Activated CD4-positive, alpha-beta T cell treated with anti-CD3 and anti-CD28 coated beads for 36 hours (primary cell): ENCODE measurements around the gene TDRD10. TPM values are rescaled to one million over a fixed set of nuclear protein-coding genes. Genes with fewer than 3 reads are reported as not detected.
A peak's percentile ranks its signal among the peaks of the same experiment; 100 is the strongest.
"Not testable (repeated sequence)": the region's sequence is repeated elsewhere in the genome, so short reads cannot be mapped to it uniquely, and the experiment has no call there.

Source experiments
- ATAC-seq: fragments of 200-7000 bp; cut with Tn5 transposase; one replicate; pipeline ENCODE4 v1.10.0; 2021; ENCODE audit warnings: mild to moderate bottlenecking, moderate library complexity
- CTCF ChIA-PET: fragments of 350-600 bp; sonication (Branson Sonifier 250); formaldehyde crosslinking; loops from one replicate; lab custom pipeline; 2021; ENCODE audit warnings: antibody characterized with exemption; lab: Charles Lee
- POLR2A ChIA-PET: fragments of 350-600 bp; sonication (Branson Sonifier 250); formaldehyde crosslinking; loops from one replicate; lab custom pipeline; 2021; ENCODE audit warnings: antibody characterized with exemption, inconsistent platforms; lab: Charles Lee
- DNase-seq: peaks from one replicate; pipeline ENCODE4 v3.0.0-alpha.2; 2020
- H3K27ac Mint-ChIP-seq: one replicate; pipeline ENCODE4 v1.8.0; 2021; ENCODE audit warnings: mixed read lengths
- H3K27me3 Mint-ChIP-seq: one replicate; pipeline ENCODE4 v1.8.0; 2021; ENCODE audit warnings: mixed read lengths
- H3K36me3 Mint-ChIP-seq: one replicate; pipeline ENCODE4 v1.8.0; 2021; ENCODE audit warnings: low read depth, mixed read lengths
- H3K4me1 Mint-ChIP-seq: one replicate; pipeline ENCODE4 v1.8.0; 2021; ENCODE audit warnings: mixed read lengths
- H3K4me3 Mint-ChIP-seq: one replicate; pipeline ENCODE4 v1.8.0; 2021; ENCODE audit warnings: mild to moderate bottlenecking, moderate library complexity, mixed read lengths
- H3K9me3 Mint-ChIP-seq: one replicate; pipeline ENCODE4 v1.8.0; 2021; ENCODE audit warnings: low read depth, mixed read lengths
- intact Hi-C, 2 experiments: fragments of 100-400 bp; cut with DNase I in 1 of 2; cut with micrococcal nuclease in 1 of 2; formaldehyde crosslinking; loops; one replicate each; pipeline versions ENCODE4 v1.14.2 to v1.15.1; 2022 to 2024; cut with DNase I, micrococcal nuclease
- total RNA-seq, 2 experiments: library from RNA; stranded (reverse); gene quantifications; one replicate each; pipeline ENCODE4 v1.2.3, GENCODE V29; 2021

TDRD10 gene
- total RNA-seq, 2 experiments from 2014 or later: not detected

DNA sequence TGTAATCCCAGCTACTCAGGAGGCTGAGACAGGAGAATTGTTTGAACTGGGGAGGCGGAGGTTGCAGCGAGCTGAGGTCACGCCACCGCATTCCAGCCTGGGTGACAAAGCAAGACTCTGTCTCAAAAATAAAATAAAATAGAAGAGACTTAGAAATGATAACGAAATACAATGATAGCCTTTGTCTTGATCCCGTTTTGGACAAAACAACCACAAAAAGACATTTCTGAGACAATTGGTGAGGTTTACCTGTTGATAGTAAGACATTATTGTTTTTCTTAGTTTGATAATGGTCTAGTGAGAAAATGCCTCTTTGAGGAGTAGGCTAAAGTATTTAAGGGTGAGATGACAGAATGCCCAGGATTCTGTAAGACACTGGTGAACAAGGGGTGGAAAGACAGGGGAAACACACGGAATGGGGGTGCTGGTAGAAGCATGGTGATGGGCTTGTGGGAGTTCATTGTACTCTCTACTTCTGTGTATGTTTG, 12.1 kb downstream of the TDRD10 start:
- H3K9me3 Mint-ChIP-seq: no peaks in the 10 kb centered on the region
- H3K4me1 Mint-ChIP-seq: no peaks in the 10 kb centered on the region
- H3K36me3 Mint-ChIP-seq: no peaks in the 10 kb centered on the region
- ChIA-PET CTCF (no interaction called here), POLR2A (no interaction called here)
- no peak overlapping the region for H3K27ac Mint-ChIP-seq
- no peak overlapping the region for H3K4me3 Mint-ChIP-seq
- intact Hi-C loops: no loop called here
- peaks cover 7% of the 10 kb centered on the region for H3K27me3 Mint-ChIP-seq
- DNase-seq (no peak), ATAC-seq (no peak)

DNA sequence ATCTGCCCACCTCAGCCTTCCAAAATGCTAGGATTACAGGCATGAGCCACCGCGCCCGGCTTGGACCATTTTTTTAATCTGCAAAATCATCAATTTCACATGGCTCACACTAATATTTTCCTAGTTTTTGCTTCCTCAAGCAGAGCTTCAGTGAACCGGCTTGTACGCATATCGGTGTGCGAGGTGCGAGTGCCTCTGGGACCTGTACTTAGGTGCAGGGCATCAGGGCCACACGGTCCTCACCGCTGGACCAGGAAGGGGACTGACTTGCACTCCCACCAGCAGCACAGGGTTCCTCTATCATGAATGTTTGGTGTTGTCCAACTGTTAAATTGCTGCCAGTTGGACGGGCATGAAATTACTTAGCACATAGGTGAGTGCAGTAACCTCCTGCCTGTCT, 15.6 kb downstream of the TDRD10 start:
- intact Hi-C loops: no loop called here
- DNase-seq (no peak), ATAC-seq (no peak)
- peaks cover 6% of the 10 kb centered on the region for H3K4me1 Mint-ChIP-seq
- H3K9me3 Mint-ChIP-seq: no peaks in the 10 kb centered on the region
- no peak overlapping the region for H3K27ac Mint-ChIP-seq
- ChIA-PET POLR2A (no interaction called here), CTCF (no interaction called here)
- H3K36me3 Mint-ChIP-seq: no peaks in the 10 kb centered on the region
- peaks cover 4% of the 10 kb centered on the region for H3K27me3 Mint-ChIP-seq
- H3K4me3 Mint-ChIP-seq: no peak overlapping the region

DNA sequence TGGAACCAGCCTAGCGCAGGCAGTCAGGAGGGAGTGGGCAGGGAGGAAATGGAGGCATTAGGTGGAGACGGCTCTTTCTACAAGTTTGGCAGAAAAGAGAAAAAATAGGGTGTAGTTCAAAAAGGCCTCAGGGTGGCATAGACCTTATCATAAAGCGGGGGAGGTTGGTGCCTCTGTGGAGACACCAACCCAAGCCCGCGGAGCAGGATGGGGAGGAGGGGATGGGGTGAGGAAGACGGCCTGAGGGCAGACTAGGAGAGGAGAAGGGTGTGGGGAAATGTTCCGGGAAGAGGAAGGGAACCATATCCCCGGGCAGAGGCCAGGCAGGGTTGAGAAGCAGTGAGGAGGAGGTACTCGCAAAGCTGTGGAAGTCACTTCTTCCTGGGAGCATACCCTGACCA, 17.6 kb downstream of the TDRD10 start:
- ChIA-PET POLR2A (no interaction called here), CTCF (interaction anchor here (0.9 to 1.0 kb wide), 2 partner anchors 38 to 363 kb away, joined by 3 to 4 read pairs; no protein-coding TSS in a partner anchor)
- peaks cover 6% of the 10 kb centered on the region for H3K4me1 Mint-ChIP-seq
- no peaks in the 10 kb centered on the region for H3K36me3 Mint-ChIP-seq
- no peak for ATAC-seq
- DNase-seq: no peak
- H3K27ac Mint-ChIP-seq: no peak overlapping the region
- H3K9me3 Mint-ChIP-seq: no peaks in the 10 kb centered on the region
- intact Hi-C loops: no loop called here
- no peak overlapping the region for H3K4me3 Mint-ChIP-seq
- peaks cover 4% of the 10 kb centered on the region for H3K27me3 Mint-ChIP-seq

DNA sequence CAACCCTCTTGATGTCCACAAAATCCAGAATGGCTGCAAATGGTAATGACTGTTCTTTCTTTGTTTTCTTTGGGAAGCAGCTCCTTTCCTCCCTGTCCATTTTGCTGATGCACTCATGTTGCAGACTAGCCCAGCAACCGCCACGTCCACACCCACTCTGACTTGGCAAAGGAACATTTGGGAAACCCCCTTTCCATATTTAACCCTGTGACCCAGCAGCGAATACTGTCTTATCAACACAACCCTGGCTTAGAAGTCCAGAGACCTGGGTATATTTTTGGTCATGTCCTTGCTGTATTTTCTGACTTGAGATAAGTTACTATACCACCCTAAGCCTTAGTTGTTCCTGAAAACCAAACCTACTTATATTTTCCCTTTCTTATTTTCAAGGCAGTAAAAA, 18.3 kb downstream of the TDRD10 start:
- intact Hi-C loops: no loop called here
- no peak overlapping the region for H3K4me3 Mint-ChIP-seq
- peaks cover 6% of the 10 kb centered on the region for H3K27me3 Mint-ChIP-seq
- ChIA-PET POLR2A (no interaction called here), CTCF (interaction anchor here (0.9 to 1.0 kb wide), 2 partner anchors 39 to 363 kb away, joined by 3 to 4 read pairs; no protein-coding TSS in a partner anchor)
- no peak overlapping the region for H3K27ac Mint-ChIP-seq
- DNase-seq (no peak), ATAC-seq (no peak)
- no peaks in the 10 kb centered on the region for H3K9me3 Mint-ChIP-seq
- no peaks in the 10 kb centered on the region for H3K36me3 Mint-ChIP-seq
- H3K4me1 Mint-ChIP-seq: peaks cover 6% of the 10 kb centered on the region

DNA sequence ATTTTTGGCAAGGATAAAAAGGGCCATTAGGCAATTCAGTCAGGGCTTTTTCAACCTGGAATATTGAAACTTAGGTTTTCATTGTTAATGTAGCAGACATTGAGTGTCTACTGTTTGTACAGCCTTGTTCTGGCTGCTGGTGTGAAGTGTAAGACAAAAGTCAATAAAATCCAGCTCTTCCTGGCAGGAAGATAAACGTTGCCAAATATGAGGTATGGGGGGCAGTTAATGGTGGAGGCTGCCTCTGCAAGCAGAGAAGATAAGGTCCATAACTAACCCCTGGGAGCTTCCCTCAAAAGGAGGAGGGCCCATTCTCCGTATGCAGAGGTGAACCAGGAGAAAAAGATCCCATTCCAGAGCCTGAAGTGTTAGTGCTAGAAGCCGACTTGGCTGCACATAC, 19.7 kb downstream of the TDRD10 start:
- no peak for ATAC-seq
- no peaks in the 10 kb centered on the region for H3K36me3 Mint-ChIP-seq
- H3K27ac Mint-ChIP-seq: no peak overlapping the region
- intact Hi-C loops: no loop called here
- H3K4me1 Mint-ChIP-seq: peaks cover 6% of the 10 kb centered on the region
- DNase-seq: no peak
- ChIA-PET CTCF (interaction anchor here (1.4 kb wide), 2 partner anchors 41 to 42 kb away, joined by 3 to 8 read pairs; no protein-coding TSS in a partner anchor), POLR2A (no interaction called here)
- no peak overlapping the region for H3K4me3 Mint-ChIP-seq
- peaks cover 6% of the 10 kb centered on the region for H3K27me3 Mint-ChIP-seq
- H3K9me3 Mint-ChIP-seq: no peaks in the 10 kb centered on the region

DNA sequence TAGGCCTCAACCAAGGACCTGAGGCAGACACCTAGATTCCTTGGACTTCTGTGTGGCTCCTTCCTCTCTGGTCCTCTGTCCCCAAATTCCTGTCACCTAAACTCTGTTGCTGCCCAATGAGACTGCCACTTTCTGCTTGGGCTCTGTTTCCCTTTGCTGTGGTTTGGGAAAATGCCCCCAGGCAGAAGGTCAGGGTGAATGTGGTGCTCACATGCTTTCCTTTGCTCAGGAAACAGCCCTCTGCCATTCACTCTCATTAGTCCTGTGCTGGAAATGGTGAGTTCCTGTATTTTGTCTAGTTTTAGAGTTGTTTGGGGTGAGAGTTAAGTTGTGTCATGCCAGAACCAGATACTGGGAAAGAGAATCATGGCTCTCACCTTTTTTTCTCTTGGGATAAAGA, 22.9 kb downstream of the TDRD10 start:
- Mint-ChIP-seq H3K9me3 (no peaks in the 10 kb centered on the region), H3K27ac (no peak overlapping the region), H3K4me1 (peaks cover 3% of the 10 kb centered on the region), H3K27me3 (peaks cover 2% of the 10 kb centered on the region), H3K36me3 (no peaks in the 10 kb centered on the region), H3K4me3 (no peak overlapping the region)
- intact Hi-C loops: no loop called here
- DNase-seq (no peak), ATAC-seq (no peak)
- ChIA-PET POLR2A (no interaction called here), CTCF (interaction anchor here (0.7 kb wide), 1 partner anchor 347 kb away, joined by 4 read pairs; no protein-coding TSS in a partner anchor)

DNA sequence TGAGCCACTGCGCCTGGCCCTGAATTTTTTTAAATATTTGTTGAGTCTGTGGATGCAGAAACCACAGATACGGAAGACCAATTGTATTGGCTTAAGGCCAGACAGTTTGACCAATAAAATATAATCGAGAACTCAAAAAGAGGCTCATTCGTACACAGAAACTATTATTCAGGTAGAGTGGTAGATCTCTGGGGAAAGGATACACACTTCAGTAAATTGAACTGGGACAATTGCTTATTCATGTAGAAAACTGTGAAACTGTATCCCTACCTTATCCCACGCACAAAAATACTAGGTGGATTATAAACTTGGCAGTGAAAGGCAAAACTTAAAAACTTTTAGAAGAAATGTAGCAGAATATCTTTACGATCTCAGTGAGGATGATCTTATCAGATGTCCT, 25.2 kb downstream of the TDRD10 start:
- H3K36me3 Mint-ChIP-seq: no peaks in the 10 kb centered on the region
- H3K27ac Mint-ChIP-seq: no peak overlapping the region
- no peaks in the 10 kb centered on the region for H3K4me1 Mint-ChIP-seq
- no peak for DNase-seq
- intact Hi-C loops: no loop called here
- ATAC-seq: no peak
- no peak overlapping the region for H3K4me3 Mint-ChIP-seq
- ChIA-PET CTCF (no interaction called here), POLR2A (no interaction called here)
- peaks cover 2% of the 10 kb centered on the region for H3K27me3 Mint-ChIP-seq
- H3K9me3 Mint-ChIP-seq: no peaks in the 10 kb centered on the region

DNA sequence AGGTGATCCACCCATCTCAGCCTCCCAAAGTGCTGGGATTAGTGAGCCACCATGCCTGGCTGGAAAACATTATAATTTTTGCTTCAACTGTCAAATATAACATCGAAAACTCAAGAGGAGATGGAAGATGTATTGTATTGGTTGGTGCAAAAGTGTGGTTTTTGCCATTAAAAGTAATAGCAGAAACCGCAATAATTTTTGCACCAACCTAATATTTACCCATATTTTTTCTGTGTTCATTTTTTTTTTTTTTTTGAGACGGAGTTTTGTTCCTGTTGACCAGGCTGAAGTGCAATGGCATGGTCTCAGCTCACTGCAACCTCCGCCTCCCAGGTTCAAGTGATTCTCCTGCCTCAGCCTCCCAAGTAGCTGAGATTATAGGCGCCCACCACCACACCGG, 27.3 kb downstream of the TDRD10 start:
- ATAC-seq (no peak), DNase-seq (no peak)
- no peak overlapping the region for H3K4me3 Mint-ChIP-seq
- H3K27ac Mint-ChIP-seq: no peak overlapping the region
- H3K4me1 Mint-ChIP-seq: no peaks in the 10 kb centered on the region
- POLR2A ChIA-PET: no interaction called here
- peaks cover 2% of the 10 kb centered on the region for H3K27me3 Mint-ChIP-seq
- CTCF ChIA-PET: interaction anchor here (0.7 to 1.3 kb wide), 2 partner anchors 50 to 364 kb away, joined by 3 read pairs; no protein-coding TSS in a partner anchor
- no peaks in the 10 kb centered on the region for H3K9me3 Mint-ChIP-seq
- intact Hi-C loops: no loop called here
- H3K36me3 Mint-ChIP-seq: no peaks in the 10 kb centered on the region

DNA sequence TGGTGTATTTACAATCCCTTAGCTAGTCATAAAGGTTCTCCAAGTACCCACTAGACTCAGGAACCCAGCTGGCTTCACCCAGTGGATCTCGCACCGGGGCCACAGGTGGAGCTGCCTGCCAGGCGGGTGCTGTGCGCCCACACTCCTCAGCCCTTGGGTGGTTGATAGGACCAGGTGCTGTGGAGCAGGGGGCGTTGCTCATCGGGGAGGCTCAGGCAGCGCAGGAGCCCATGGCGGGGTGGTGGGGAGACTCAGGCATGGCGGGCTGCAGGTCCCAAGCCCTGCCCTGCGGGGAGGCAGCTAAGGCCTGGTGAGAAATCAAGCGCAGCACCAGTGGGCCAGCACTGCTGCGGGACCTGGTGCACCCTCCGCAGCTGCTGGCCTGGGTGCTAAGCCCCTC, 29.9 kb downstream of the TDRD10 start:
- intact Hi-C loops: not testable (repeated sequence)

DNA sequence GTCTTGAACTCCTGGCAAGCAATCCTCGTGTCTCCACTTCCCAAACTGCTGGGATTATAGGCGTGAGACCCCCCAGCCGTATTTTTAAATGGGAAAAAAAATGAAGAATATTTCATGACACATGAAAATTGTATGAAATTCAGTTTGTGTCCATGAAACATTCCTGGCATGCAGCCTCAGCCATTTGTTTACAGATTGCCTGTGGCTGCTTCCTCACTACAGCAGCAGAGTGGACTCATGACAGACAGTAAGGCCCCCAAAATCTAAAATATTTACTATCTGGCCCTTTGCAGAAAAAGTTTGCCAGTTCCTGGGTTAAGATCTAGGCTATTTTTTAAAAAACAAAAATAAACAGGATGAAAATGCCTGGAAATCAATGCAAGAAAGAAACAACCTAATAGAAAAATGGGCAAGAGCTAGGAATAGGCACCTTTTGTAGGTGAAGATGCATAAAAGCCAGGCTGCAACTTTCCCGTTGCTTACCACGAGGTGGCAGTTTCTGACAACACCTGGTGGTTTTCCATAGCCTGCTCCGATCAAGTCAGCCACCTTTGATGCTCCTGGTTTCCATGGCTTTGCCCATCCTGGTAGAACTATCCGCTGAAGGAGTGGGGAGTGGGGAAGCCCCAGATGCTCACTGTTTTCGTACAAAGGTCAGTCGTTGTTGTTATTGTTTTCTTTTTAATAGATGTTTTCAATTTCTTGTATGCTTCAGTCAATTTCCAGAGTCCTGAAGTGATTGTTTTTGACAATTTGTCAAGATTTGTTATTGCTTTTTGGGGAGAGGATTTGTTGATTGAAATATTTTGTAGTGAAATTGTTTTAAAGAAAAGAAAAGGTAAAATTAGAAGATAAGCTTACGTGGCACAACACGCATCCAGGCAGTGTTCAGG, 32.2 kb downstream of the TDRD10 start:
- H3K27me3 Mint-ChIP-seq: peaks cover 2% of the 10 kb centered on the region
- ChIA-PET CTCF (interaction anchor here (0.7 to 2.2 kb wide), 4 partner anchors 9 to 247 kb away, joined by 3 to 7 read pairs (median 4); no protein-coding TSS in a partner anchor), POLR2A (no interaction called here)
- intact Hi-C loops: no loop called here
- no peaks in the 10 kb centered on the region for H3K9me3 Mint-ChIP-seq
- no peak overlapping the region for H3K27ac Mint-ChIP-seq
- ATAC-seq (no peak), DNase-seq (peak; percentile 15)
- H3K4me1 Mint-ChIP-seq: no peaks in the 10 kb centered on the region
- no peaks in the 10 kb centered on the region for H3K36me3 Mint-ChIP-seq
- H3K4me3 Mint-ChIP-seq: no peak overlapping the region

More for the DNA sequence above, 29.9 kb downstream of the TDRD10 start:
- H3K4me1 Mint-ChIP-seq, H3K36me3 Mint-ChIP-seq, H3K4me3 Mint-ChIP-seq, H3K27ac Mint-ChIP-seq, H3K9me3 Mint-ChIP-seq, DNase-seq, ATAC-seq, H3K27me3 Mint-ChIP-seq: not testable (repeated sequence)
- POLR2A ChIA-PET: interaction anchor here (0.7 kb wide), 1 partner anchor 11 kb away, joined by 3 read pairs; no protein-coding TSS in a partner anchor
- CTCF ChIA-PET: interaction anchor here (0.7 to 1.4 kb wide), 3 partner anchors 15 to 332 kb away, joined by 3 to 7 read pairs (median 3); no protein-coding TSS in a partner anchor

DNA sequence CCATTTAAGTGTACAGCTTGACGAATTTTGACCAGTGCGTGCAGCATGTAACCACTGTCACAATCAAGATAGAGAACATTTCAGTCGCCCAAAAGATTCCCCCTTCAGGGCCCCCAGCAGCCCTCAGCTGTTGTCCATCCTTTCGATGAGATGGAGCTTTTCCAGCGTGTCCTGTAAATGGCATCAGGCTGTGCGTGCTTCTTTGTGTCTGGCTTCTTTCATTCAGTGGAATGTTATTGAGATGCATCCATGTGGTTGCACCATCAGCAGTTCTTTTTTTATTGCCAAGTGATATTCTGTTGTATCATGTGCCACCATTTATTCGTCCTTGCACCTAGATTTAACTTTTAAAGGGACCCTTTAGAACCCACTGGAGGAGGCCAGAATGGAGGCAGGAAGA, 34.6 kb downstream of the TDRD10 start:
- DNase-seq (no peak), ATAC-seq (no peak)
- peaks cover 2% of the 10 kb centered on the region for H3K27me3 Mint-ChIP-seq
- ChIA-PET POLR2A (no interaction called here), CTCF (interaction anchor here (0.6 to 0.7 kb wide), 2 partner anchors 379 to 515 kb away, joined by 3 read pairs; partner anchors contain the start of gene ADAM15)
- no peaks in the 10 kb centered on the region for H3K4me1 Mint-ChIP-seq
- H3K27ac Mint-ChIP-seq: no peak overlapping the region
- intact Hi-C loops: no loop called here
- H3K9me3 Mint-ChIP-seq: no peaks in the 10 kb centered on the region
- H3K4me3 Mint-ChIP-seq: no peak overlapping the region
- H3K36me3 Mint-ChIP-seq: no peaks in the 10 kb centered on the region
